Skeletal muscle tissue (tissue), 4 donors: ENCODE data around the gene DLEU7. TPM values are rescaled to one million over a fixed set of nuclear protein-coding genes. Genes with fewer than 3 reads are reported as not detected.

Source experiments
- H3K27ac ChIP-seq: one replicate; pipeline ENCODE4 v1.7.0; 2013; ENCODE audit warnings: mild to moderate bottlenecking, low read depth, low read length, inconsistent platforms
- H3K27me3 ChIP-seq, 3 donors: one replicate each; pipeline ENCODE4 v1.7.0; 2013; ENCODE audit warnings: low read length in 3 of 3; ENCODE audit not compliant: control insufficient read depth in 3 of 3, insufficient read depth in 3 of 3
- H3K36me3 ChIP-seq, 3 donors: one replicate each; pipeline ENCODE4 v1.7.0; 2013; ENCODE audit warnings: low read length in 3 of 3; ENCODE audit not compliant: control insufficient read depth in 3 of 3, insufficient read depth in 3 of 3
- H3K4me1 ChIP-seq, 3 donors: one replicate each; pipeline ENCODE4 v1.7.0; 2013; ENCODE audit warnings: low read length in 3 of 3, mild to moderate bottlenecking in 3 of 3; ENCODE audit not compliant: control insufficient read depth in 3 of 3, insufficient read depth in 3 of 3
- H3K4me3 ChIP-seq, 3 donors: one replicate each; pipeline ENCODE4 v1.7.0; 2013; ENCODE audit warnings: low read length in 3 of 3
- H3K9ac ChIP-seq, 3 donors: one replicate each; pipeline ENCODE4 v1.7.0; 2013; ENCODE audit warnings: low read length in 3 of 3, mild to moderate bottlenecking in 3 of 3, moderate library complexity in 2 of 3, low read depth in 1 of 3
- H3K9me3 ChIP-seq, 3 donors: one replicate each; pipeline ENCODE4 v1.7.0; 2013; ENCODE audit warnings: low read length in 3 of 3; ENCODE audit not compliant: control insufficient read depth in 3 of 3
- total RNA-seq: library from RNA; depleted of rRNA; stranded (reverse); fragments of >200 nt; gene quantifications from one replicate; pipeline ENCODE4 v1.2.3, GENCODE V29; 2014
- donor health status: Osteomylitis.

The DLEU7 gene
- total RNA-seq = under 0.01 TPM

DNA sequence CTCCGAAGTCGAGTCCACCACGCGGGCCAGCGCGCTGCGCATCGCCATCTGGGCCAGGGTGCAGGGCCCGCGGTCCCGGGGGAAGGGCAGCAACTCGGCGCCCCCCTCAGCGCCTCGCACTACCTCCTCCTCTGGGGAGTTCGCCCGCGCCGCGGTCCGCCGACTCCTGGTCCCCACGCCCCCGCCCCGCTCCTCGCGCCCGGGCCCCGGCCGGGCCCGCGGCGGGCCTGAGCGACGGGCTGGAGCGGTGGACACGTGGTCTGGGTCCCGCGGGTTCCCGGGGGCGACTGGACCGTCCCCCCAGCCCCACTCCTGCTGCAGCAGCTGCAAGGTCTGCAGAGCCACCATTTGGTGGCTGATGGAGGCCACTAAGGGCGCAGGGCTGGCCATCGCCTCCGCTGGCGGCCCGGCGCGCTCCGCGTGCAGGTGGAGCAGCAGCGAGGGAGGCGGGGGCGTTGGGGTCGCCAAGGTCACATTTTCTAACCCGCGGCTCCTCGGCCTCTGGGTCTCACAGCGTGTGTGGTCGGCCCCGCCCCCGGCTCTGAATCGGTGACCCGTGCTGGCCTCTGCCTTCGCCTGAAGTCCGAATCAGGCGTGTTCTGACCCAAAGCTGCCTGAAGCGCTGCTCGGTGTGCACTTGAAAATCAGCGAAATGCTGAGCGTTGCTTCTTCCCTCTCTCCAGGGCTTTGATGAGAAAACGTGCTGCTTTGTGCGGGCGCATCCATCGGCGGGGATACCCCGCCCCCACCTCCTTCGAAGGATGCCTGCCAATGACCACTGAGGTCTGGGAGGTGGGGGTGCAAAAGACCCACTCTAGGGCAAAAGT lies at the start of gene DLEU7:
DLEU7 (minus strand) TSS at position 436 of the 827 bp plus-strand sequence; CDS start at position 390, 46 bp downstream.
- Histone ChIP-seq H3K27ac (no peak within 1 kb of the TSS), H3K27me3 (peaks cover 0 to 18% (median 14%) of the 10 kb centered on the region in 3 donors), H3K4me1 (peaks cover 4 to 7% (median 7%) of the 10 kb centered on the region in 3 donors), H3K9me3 (no peaks in the 10 kb centered on the region), H3K4me3 (peak within 1 kb of the TSS in 2 of 3 donors; percentile 33 to 35), H3K36me3 (no peaks in the 10 kb centered on the region), H3K9ac (no peak within 1 kb of the TSS)

DNA sequence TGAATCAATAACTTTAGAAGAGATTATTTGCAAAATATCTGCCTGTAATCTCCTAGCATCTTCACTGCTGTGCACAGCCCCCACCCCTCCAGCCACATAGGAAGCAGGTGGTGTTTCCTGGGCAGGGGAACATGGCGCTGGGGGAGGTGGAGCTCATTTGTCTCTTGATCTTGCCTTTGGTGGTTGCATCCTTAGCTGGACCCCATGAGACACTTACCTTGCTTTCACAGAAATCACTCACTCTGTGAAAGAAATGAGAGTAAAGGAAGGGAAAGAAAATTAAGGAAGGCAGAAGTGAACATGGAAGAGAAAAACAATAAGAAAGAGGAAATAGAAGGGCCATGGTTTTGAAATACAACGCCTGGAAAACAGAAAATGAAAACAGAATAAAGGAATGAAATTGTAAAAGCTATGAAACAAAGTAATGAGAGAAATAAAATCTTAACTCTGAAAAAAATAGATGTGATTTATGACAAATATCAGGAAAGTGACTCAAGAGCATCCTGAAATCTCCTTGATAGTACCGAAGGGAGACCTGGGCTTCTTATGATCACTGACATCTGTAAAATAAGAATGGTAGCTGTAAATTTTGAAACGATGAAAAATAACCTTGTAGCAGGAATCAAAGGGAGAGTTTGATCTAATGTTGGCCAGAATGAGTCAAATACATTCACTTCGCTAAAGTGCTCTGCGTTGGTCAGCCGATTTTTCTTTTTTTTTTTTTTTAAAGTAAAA lies 48.9 kb upstream of the DLEU7 start:
- Histone ChIP-seq H3K4me3 (no peak overlapping the region), H3K27ac (no peak overlapping the region), H3K36me3 (no peaks in the 10 kb centered on the region)

DNA sequence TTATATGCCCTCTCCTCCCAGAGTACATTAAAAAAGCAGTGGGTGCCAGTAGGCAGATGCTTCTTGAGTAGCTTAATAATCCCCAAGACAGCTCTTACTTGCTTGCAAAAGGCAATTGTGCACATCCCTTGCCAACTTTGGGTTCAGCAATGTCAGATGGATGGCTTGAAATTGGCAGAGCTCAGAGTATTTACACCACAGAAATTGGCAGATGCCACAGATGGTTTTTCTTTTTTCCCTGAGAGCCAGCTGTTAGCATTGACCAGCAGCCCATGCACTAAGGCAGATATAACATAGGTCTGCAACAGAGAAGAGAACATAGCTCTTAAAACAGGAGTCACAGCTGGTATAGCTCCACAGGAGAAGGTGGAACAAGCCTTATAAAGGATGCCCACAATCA lies 47.7 kb upstream of the DLEU7 start:
- Histone ChIP-seq H3K27ac (no peak overlapping the region), H3K9me3 (no peaks in the 10 kb centered on the region)

More for the DNA sequence above, 48.9 kb upstream of the DLEU7 start:
- no peaks in the 10 kb centered on the region for H3K27me3 ChIP-seq
- no peaks in the 10 kb centered on the region for H3K9me3 ChIP-seq
- no peaks in the 10 kb centered on the region for H3K4me1 ChIP-seq
- H3K9ac ChIP-seq = no peak overlapping the region

DNA sequence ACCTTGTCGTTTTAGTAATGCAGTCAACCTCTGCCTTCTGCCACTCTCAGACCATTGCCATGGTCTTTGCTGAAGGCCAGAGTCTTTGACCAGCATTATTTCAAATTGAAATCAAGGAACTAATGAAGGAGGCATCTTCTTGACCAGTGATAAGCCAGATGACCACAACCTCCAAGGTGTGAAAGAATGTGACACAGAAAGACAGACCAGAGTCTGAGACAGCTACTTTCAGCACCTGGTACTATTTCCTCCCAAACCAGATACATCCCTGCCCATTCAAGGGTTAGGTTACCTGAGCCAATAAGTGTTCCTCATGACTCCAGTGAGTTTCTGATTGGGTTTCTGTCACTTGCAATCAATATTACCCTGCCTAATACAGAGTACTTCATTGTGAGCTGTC lies 45.8 kb upstream of the DLEU7 start:
- H3K4me1 ChIP-seq = no peaks in the 10 kb centered on the region
- H3K9ac ChIP-seq = no peak overlapping the region
- no peak overlapping the region for H3K27ac ChIP-seq
- no peaks in the 10 kb centered on the region for H3K9me3 ChIP-seq
- H3K36me3 ChIP-seq = no peaks in the 10 kb centered on the region
- H3K4me3 ChIP-seq = no peak overlapping the region
- H3K27me3 ChIP-seq = no peaks in the 10 kb centered on the region

More for the DNA sequence above, 47.7 kb upstream of the DLEU7 start:
- Histone ChIP-seq H3K36me3 (no peaks in the 10 kb centered on the region), H3K4me1 (no peaks in the 10 kb centered on the region), H3K4me3 (no peak overlapping the region), H3K27me3 (no peaks in the 10 kb centered on the region), H3K9ac (no peak overlapping the region)

DNA sequence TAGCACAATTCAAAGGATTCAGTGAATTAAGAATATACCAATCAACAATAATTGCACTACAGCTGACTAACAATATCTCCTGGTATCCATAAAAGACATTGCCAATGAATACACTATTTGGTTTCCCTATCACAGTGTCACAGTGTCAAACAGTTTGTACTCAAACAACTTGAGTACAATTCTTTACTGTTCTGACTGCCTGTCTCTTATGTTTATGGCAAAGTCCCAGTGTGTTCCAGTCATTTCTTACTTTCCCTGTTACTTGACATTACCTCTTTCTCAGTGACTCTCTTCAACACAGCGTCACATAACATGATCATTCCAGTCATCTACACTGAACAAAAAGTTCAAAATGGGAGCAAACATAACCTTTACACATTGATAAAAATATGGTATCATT lies 44.9 kb upstream of the DLEU7 start:
- no peak overlapping the region for H3K27ac ChIP-seq
- no peaks in the 10 kb centered on the region for H3K27me3 ChIP-seq
- no peaks in the 10 kb centered on the region for H3K9me3 ChIP-seq

DNA sequence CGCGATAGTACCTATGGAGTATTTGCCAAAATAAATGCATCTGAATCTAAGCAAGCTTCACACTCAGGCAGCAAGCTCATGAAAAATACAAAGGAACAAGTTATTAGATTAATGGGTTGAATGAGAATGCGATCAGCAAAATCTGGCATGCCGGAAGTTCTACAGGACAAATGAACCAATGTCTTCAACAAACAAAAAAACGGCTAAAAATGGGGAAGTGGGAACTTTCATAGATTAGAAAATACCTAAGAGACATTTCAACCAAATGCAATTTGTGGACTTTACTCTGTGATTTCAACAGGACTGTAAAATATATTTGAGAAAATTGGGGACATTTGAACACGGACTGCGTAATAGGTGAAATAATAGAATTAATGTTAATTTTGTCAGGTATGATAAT lies 43.7 kb upstream of the DLEU7 start:
- no peak overlapping the region for H3K27ac ChIP-seq
- H3K4me1 ChIP-seq = no peaks in the 10 kb centered on the region
- no peaks in the 10 kb centered on the region for H3K9me3 ChIP-seq
- H3K27me3 ChIP-seq = no peaks in the 10 kb centered on the region
- no peak overlapping the region for H3K9ac ChIP-seq
- no peak overlapping the region for H3K4me3 ChIP-seq
- H3K36me3 ChIP-seq = no peaks in the 10 kb centered on the region

More for the DNA sequence above, 44.9 kb upstream of the DLEU7 start:
- Histone ChIP-seq H3K36me3 (no peaks in the 10 kb centered on the region), H3K9ac (no peak overlapping the region), H3K4me3 (no peak overlapping the region), H3K4me1 (no peaks in the 10 kb centered on the region)

DNA sequence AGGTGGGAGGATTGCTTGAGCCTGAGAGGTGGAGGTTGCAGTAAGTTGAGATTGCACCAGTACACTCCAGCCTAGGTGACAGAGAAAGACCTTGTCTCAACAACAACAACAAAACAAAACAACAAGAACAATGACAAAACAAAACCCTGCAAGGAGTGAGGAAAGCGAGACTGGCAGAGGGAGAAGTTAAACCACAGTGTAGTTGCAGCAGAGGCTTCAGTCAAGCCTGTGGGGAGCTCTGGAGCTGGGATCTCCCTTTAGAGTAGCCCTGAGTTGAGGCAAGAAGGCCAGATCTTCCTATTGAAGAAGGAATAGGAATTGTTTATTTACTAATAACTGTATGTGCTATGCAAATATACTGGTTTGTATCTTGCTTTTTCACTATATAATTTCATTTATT lies 40.8 kb upstream of the DLEU7 start:
- no peak overlapping the region for H3K9ac ChIP-seq
- no peak overlapping the region for H3K4me3 ChIP-seq
- H3K27me3 ChIP-seq = no peaks in the 10 kb centered on the region
- H3K36me3 ChIP-seq = no peaks in the 10 kb centered on the region
- no peaks in the 10 kb centered on the region for H3K4me1 ChIP-seq
- H3K9me3 ChIP-seq = no peaks in the 10 kb centered on the region
- H3K27ac ChIP-seq = no peak overlapping the region

DNA sequence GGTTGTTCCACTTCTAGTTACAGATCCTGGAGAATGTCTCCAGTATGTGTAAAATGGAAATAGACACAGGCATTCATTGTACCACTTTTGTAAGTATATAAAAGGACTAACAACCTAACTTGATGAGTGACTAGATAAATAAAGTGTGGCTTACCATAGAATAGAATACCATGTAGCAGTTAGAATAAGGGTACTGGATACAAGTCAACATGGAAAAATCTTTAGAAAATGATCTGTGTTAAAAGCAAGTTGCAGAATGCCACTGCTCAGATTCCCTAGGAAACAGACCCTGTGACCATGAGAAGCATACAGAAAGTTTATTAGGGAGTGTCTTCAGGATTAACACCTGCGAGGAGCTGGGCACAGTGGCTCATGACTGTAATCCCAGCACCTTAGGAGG lies 40.2 kb upstream of the DLEU7 start:
- Histone ChIP-seq H3K4me1 (no peaks in the 10 kb centered on the region), H3K27ac (no peak overlapping the region), H3K9me3 (no peaks in the 10 kb centered on the region), H3K4me3 (no peak overlapping the region), H3K27me3 (no peaks in the 10 kb centered on the region), H3K36me3 (no peaks in the 10 kb centered on the region), H3K9ac (no peak overlapping the region)

DNA sequence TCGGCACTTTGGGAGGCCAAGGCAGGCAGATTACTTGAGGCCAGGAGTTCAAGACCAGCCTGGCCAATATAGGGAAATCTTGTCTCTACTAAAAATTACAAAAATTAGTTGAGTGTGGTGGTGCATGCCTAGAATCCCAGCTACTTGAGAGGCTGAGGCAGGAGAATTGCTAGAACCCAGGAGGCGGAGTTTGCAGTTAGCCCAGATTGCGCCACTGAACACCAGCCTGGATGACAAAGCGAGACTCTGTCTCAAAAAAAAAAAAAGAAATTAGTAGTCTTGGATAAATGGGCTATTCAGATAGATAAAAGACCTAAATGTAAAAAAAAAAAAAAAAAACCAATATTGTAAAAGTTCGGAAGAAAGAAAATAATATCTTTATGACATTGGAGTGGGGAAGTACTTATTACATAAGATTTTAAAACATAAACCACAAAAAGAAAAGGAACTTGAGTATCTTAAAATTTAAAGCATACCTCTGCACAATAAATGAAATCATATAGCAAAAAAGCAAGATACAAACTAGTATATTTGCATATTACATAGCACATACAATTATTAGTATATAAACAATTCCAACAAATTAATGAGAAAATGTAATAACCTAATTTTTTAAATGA lies 39.4 kb upstream of the DLEU7 start:
- no peak overlapping the region for H3K4me3 ChIP-seq
- H3K4me1 ChIP-seq = no peaks in the 10 kb centered on the region

DNA sequence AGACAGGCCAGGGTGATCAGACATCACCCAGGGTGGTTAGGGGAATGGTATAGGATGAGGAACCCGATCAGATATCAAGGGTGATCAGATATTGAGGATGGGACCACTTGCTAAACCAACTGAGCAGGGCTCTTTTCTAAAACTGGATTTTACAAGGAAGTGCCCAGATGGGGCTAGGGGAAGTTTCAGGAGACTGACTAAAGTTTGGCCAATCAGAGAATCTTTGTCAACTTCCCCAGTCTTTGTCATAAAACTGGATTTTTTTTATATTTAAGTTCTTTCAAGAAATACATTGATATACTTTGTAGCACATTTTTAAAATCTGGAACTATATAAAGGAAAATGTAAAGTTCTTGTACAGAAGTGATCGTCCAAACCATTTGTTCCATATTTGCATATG lies 30.5 kb upstream of the DLEU7 start:
- no peak overlapping the region for H3K4me3 ChIP-seq
- no peak overlapping the region for H3K9ac ChIP-seq
- H3K27me3 ChIP-seq = no peaks in the 10 kb centered on the region
- no peaks in the 10 kb centered on the region for H3K9me3 ChIP-seq
- H3K4me1 ChIP-seq = no peaks in the 10 kb centered on the region
- H3K27ac ChIP-seq = no peak overlapping the region
- no peaks in the 10 kb centered on the region for H3K36me3 ChIP-seq

More for the DNA sequence above, 39.4 kb upstream of the DLEU7 start:
- no peaks in the 10 kb centered on the region for H3K9me3 ChIP-seq
- H3K9ac ChIP-seq = no peak overlapping the region
- no peaks in the 10 kb centered on the region for H3K27me3 ChIP-seq
- H3K27ac ChIP-seq = no peak overlapping the region
- no peaks in the 10 kb centered on the region for H3K36me3 ChIP-seq
